ENCODE data around the gene CRADD.

Gene CRADD

GRCh38 chr12:93803424-93803807 is 126.2 kb downstream of the CRADD start:
- DNase-seq (ENCODE audit: extremely low read depth, low read depth) = peak; percentile 75
- TF ChIP-seq CTCF (IDR thresholded peaks at IDR 0.05; ENCODE audit: low read depth, low read length) = no peak

- no peak for DNase-seq (ENCODE audit: extremely low read depth, low read depth)
- no peak for TF ChIP-seq CTCF (IDR thresholded peaks at IDR 0.05; ENCODE audit: low read depth, low read length)
Observed at GRCh38 chr12:93804392-93805179, 127.4 kb downstream of the CRADD start.

GRCh38 chr12:93805736-93806141 is 128.6 kb downstream of the CRADD start:
- DNase-seq (ENCODE audit: extremely low read depth, low read depth) = no peak
- TF ChIP-seq CTCF (IDR thresholded peaks at IDR 0.05; ENCODE audit: low read depth, low read length) = no peak

DNA sequence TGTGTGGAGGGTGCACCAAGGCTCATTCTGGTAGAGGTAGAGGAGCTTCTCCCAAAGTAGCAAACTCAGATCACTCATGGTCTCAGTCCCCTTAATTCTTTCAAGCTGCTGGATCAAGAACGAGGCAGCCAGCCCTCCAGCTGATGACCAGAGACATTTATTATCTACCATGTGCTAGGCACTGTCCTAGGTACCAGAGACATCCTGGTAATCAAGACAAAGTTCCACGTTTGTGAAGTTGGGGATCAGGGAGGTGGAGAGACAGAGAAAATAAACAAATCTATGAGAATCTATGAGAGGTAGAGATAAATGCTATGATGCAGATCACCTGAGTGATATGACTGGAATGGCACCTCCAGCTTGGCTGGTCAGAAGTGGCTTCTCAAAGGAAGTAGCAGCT is 130.2 kb downstream of the CRADD start:
- DNase-seq (ENCODE audit: extremely low read depth, low read depth) = no peak
- TF ChIP-seq CTCF (IDR thresholded peaks at IDR 0.05; ENCODE audit: low read depth, low read length) = no peak

DNA sequence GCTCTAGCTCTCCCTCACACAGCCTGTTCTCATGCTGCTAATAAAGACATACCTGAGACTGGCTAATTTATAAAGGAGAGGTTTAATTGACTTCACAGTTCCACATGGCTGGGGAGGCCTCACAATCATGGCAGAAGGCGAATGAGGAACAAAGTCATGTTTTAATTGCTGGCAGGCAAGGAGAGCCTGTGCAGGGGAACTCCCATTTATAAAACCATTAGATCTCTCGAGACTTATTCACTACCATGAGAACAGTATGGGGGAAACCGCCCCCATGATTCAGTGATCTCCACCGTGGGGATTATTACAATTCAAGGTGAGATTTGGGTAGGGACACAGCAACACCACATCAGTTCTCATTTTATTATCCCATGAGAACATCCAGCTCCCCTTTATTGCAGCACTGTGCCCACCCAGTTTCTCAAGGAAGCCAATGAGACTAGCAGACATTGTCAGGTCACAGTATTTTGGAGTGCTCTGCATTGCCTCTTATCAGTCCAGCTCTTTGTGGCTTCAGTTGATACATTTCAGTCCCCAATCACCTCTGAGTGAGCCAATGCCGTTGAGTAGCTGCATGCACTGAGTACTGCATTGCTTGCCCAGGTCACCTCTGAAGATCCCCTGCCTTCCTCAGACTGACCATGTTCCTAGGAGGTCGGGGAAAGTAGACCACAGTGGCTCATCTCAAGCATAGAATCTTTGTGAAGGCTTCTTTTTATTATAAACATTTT is 131.2 kb downstream of the CRADD start:
- TF ChIP-seq CTCF (IDR thresholded peaks at IDR 0.05; ENCODE audit: low read depth, low read length) = no peak
- DNase-seq (ENCODE audit: extremely low read depth, low read depth) = no peak

DNA sequence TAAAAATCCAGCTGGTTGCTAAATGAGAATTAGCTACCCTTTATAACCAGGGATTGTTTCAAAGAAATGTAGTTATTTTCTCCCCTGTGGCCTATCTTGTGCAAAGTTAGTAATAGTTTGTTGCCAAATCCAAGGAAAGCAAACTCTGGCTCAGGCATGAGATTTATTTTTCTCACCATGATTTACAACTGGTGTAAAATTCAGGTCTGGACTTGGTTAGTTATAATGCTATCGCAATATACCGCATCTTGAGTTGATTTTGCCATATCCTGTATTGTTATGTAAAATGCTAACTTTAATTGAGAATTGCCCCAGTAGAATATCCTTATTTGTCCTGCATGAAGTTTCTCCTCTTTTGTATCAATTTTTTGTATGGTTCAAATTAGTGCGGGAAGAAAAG is 135.5 kb downstream of the CRADD start:
- peak; percentile 90 for DNase-seq (ENCODE audit: extremely low read depth, low read depth)
- no peak for TF ChIP-seq CTCF (IDR thresholded peaks at IDR 0.05; ENCODE audit: low read depth, low read length)

- no peak for DNase-seq (ENCODE audit: extremely low read depth, low read depth)
- TF ChIP-seq CTCF (IDR thresholded peaks at IDR 0.05; ENCODE audit: low read depth, low read length) = no peak
Observed at GRCh38 chr12:93813186-93813585, 136.0 kb downstream of the CRADD start.
